Measurements from ENCODE around the gene STARD7.

DNA sequence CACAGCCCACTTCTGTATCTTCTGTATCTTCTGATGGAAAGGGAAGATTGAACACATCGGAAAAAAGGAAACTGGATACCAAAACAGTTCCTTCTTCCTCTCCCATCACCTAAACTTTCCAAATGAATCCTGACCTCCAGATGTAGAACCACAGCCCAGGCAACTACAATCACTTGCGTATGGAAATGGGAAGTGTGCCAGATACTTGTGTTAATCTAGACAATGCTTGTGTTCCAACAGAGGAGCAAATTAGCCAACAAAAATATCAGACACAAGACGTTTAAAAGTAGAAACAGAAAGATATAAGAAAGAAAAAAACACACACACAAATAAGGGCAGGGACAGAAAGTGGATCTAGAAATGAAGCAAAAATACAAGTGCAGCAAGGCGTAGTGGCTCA, 32.0 kb downstream of the STARD7 start:
- TF ChIP-seq ZNF586 (CRISPR knock-in tag; conservative IDR thresholded peaks at IDR 0.05) (no peak), STAT5B (CRISPR knock-in tag; IDR thresholded peaks at IDR 0.05) (no peak), SIX5 (IDR thresholded peaks at IDR 0.05; ENCODE audit: borderline replicate concordance in 1 of 2, insufficient read depth in 1 of 2, low read depth in 1 of 2, low read length in 2 of 2) (no peak), PTBP1 (IDR thresholded peaks at IDR 0.05; ENCODE audit: low read depth, low read length) (no peak), CTCF (IDR thresholded peaks at IDR 0.05 in 2 of 3, conservative IDR thresholded peaks at IDR 0.05 in 1 of 3; ENCODE audit: insufficient read depth in 2 of 3, low read depth in 1 of 3, low read length in 3 of 3) (no peak), HDGF (IDR thresholded peaks at IDR 0.05) (no peak), EP300 (IDR thresholded peaks at IDR 0.05; ENCODE audit: low read length) (no peak), FOXP1 (CRISPR knock-in tag; IDR thresholded peaks at IDR 0.05) (no peak), SNRNP70 (optimal IDR thresholded peaks at IDR 0.05; ENCODE audit: low read depth, low read length) (no peak), NR1H2 (CRISPR knock-in tag; IDR thresholded peaks at IDR 0.05) (no peak)
- TF ChIP-seq, protein P1, sequence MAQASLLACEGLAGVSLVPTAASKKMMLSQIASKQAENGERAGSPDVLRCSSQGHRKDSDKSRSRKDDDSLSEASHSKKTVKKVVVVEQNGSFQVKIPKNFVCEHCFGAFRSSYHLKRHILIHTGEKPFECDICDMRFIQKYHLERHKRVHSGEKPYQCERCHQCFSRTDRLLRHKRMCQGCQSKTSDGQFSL (CRISPR knock-in tag; IDR thresholded peaks at IDR 0.05) = no peak
- TF ChIP-seq, protein P1 (tag; IDR thresholded peaks at IDR 0.05) = no peak

Data from K562 (cell line).